Skeletal muscle tissue (tissue), 4 donors: ENCODE measurements around the gene PRPF6. TPM values are rescaled to one million over a fixed set of nuclear protein-coding genes. Genes with fewer than 3 reads are reported as not detected.
"Not testable (repeated sequence)": the region's sequence is repeated elsewhere in the genome, so short reads cannot be mapped to it uniquely, and the experiment has no call there.

Experiments
- H3K27ac ChIP-seq: one replicate; pipeline ENCODE4 v1.7.0; 2013; ENCODE audit warnings: mild to moderate bottlenecking, low read depth, low read length, inconsistent platforms
- H3K27me3 ChIP-seq, 3 donors: one replicate each; pipeline ENCODE4 v1.7.0; 2013; ENCODE audit warnings: low read length in 3 of 3; ENCODE audit not compliant: control insufficient read depth in 3 of 3, insufficient read depth in 3 of 3
- H3K36me3 ChIP-seq, 3 donors: one replicate each; pipeline ENCODE4 v1.7.0; 2013; ENCODE audit warnings: low read length in 3 of 3; ENCODE audit not compliant: control insufficient read depth in 3 of 3, insufficient read depth in 3 of 3
- H3K4me1 ChIP-seq, 3 donors: one replicate each; pipeline ENCODE4 v1.7.0; 2013; ENCODE audit warnings: low read length in 3 of 3, mild to moderate bottlenecking in 3 of 3; ENCODE audit not compliant: control insufficient read depth in 3 of 3, insufficient read depth in 3 of 3
- H3K4me3 ChIP-seq, 3 donors: one replicate each; pipeline ENCODE4 v1.7.0; 2013; ENCODE audit warnings: low read length in 3 of 3
- H3K9ac ChIP-seq, 3 donors: one replicate each; pipeline ENCODE4 v1.7.0; 2013; ENCODE audit warnings: low read length in 3 of 3, mild to moderate bottlenecking in 3 of 3, moderate library complexity in 2 of 3, low read depth in 1 of 3
- H3K9me3 ChIP-seq, 3 donors: one replicate each; pipeline ENCODE4 v1.7.0; 2013; ENCODE audit warnings: low read length in 3 of 3; ENCODE audit not compliant: control insufficient read depth in 3 of 3
- total RNA-seq: library from RNA; depleted of rRNA; stranded (reverse); fragments of >200 nt; gene quantifications from one replicate; pipeline ENCODE4 v1.2.3, GENCODE V29; 2014
- donor health status: Osteomylitis.

PRPF6 gene
- total RNA-seq, 1 donor from 2014 or later = 55.8 TPM

- Histone ChIP-seq H3K9ac (no peak overlapping the region), H3K27ac (no peak overlapping the region), H3K4me1 (no peaks in the 10 kb centered on the region), H3K36me3 (peaks cover 40 to 53% (median 50%) of the 10 kb centered on the region in 3 donors), H3K27me3 (no peaks in the 10 kb centered on the region), H3K9me3 (no peaks in the 10 kb centered on the region), H3K4me3 (no peak overlapping the region)
These were observed 30.4 kb downstream of the PRPF6 start for GRCh38 chr20:64011366-64011779.

- not testable (repeated sequence) for H3K27ac ChIP-seq, H3K9me3 ChIP-seq, H3K9ac ChIP-seq, H3K4me1 ChIP-seq, H3K4me3 ChIP-seq, H3K27me3 ChIP-seq
- peaks cover 38 to 52% (median 47%) of the 10 kb centered on the region in 3 donors for H3K36me3 ChIP-seq
These were observed 31.6 kb downstream of the PRPF6 start for GRCh38 chr20:64012385-64013154.

GRCh38 chr20:64015635-64016034, 34.7 kb downstream of the PRPF6 start:
- H3K9ac ChIP-seq = no peak overlapping the region
- no peaks in the 10 kb centered on the region for H3K27me3 ChIP-seq
- no peaks in the 10 kb centered on the region for H3K9me3 ChIP-seq
- no peak overlapping the region for H3K4me3 ChIP-seq
- peaks cover 49 to 62% (median 55%) of the 10 kb centered on the region in 3 donors for H3K36me3 ChIP-seq
- no peaks in the 10 kb centered on the region for H3K4me1 ChIP-seq
- H3K27ac ChIP-seq = no peak overlapping the region

GRCh38 chr20:64021124-64021975, 40.4 kb downstream of the PRPF6 start:
- no peak overlapping the region for H3K4me3 ChIP-seq
- H3K27me3 ChIP-seq = no peaks in the 10 kb centered on the region
- H3K4me1 ChIP-seq = no peaks in the 10 kb centered on the region
- peaks cover 73 to 77% (median 75%) of the 10 kb centered on the region in 3 donors for H3K36me3 ChIP-seq
- no peak overlapping the region for H3K27ac ChIP-seq
- no peaks in the 10 kb centered on the region for H3K9me3 ChIP-seq
- H3K9ac ChIP-seq = no peak overlapping the region

GRCh38 chr20:64022671-64023360, 41.9 kb downstream of the PRPF6 start:
- H3K9ac ChIP-seq = no peak overlapping the region
- no peaks in the 10 kb centered on the region for H3K4me1 ChIP-seq
- H3K4me3 ChIP-seq = no peak overlapping the region
- H3K36me3 ChIP-seq = peaks cover 79 to 84% (median 82%) of the 10 kb centered on the region in 3 donors
- no peaks in the 10 kb centered on the region for H3K9me3 ChIP-seq
- no peak overlapping the region for H3K27ac ChIP-seq
- H3K27me3 ChIP-seq = no peaks in the 10 kb centered on the region

GRCh38 chr20:64023361-64024140, 42.6 kb downstream of the PRPF6 start:
- Histone ChIP-seq H3K36me3 (peaks cover 79 to 85% (median 84%) of the 10 kb centered on the region in 3 donors), H3K4me3 (no peak overlapping the region), H3K9ac (no peak overlapping the region), H3K27ac (no peak overlapping the region), H3K27me3 (no peaks in the 10 kb centered on the region), H3K9me3 (no peaks in the 10 kb centered on the region), H3K4me1 (no peaks in the 10 kb centered on the region)

GRCh38 chr20:64024141-64024990, 43.4 kb downstream of the PRPF6 start:
- H3K4me1 ChIP-seq = no peaks in the 10 kb centered on the region
- H3K4me3 ChIP-seq = no peak overlapping the region
- no peak overlapping the region for H3K9ac ChIP-seq
- H3K27ac ChIP-seq = no peak overlapping the region
- H3K9me3 ChIP-seq = no peaks in the 10 kb centered on the region
- H3K27me3 ChIP-seq = no peaks in the 10 kb centered on the region
- H3K36me3 ChIP-seq = peaks cover 79 to 87% (median 84%) of the 10 kb centered on the region in 3 donors

- H3K4me3 ChIP-seq = no peak overlapping the region
- H3K4me1 ChIP-seq = no peaks in the 10 kb centered on the region
- H3K9ac ChIP-seq = no peak overlapping the region
- H3K36me3 ChIP-seq = peaks cover 82 to 91% (median 87%) of the 10 kb centered on the region in 3 donors
- no peak overlapping the region for H3K27ac ChIP-seq
- no peaks in the 10 kb centered on the region for H3K9me3 ChIP-seq
- no peaks in the 10 kb centered on the region for H3K27me3 ChIP-seq
These were observed 44.3 kb downstream of the PRPF6 start for GRCh38 chr20:64025101-64025825.
